GM12801 (cell line): ENCODE results near the gene AKR1D1.

ENCODE experiments used
- TF ChIP-seq, protein P1 (sequence below): IDR thresholded peaks from one replicate; pipeline ENCODE4 v1.5.1; 2011; ENCODE audit warnings: control low read depth; ENCODE audit not compliant: insufficient read length; ENCODE audit errors: extremely low read depth

Gene AKR1D1

GRCh38 chr7:138151731-138152577, 75.7 kb downstream of the AKR1D1 start:
- TF ChIP-seq, protein P1, sequence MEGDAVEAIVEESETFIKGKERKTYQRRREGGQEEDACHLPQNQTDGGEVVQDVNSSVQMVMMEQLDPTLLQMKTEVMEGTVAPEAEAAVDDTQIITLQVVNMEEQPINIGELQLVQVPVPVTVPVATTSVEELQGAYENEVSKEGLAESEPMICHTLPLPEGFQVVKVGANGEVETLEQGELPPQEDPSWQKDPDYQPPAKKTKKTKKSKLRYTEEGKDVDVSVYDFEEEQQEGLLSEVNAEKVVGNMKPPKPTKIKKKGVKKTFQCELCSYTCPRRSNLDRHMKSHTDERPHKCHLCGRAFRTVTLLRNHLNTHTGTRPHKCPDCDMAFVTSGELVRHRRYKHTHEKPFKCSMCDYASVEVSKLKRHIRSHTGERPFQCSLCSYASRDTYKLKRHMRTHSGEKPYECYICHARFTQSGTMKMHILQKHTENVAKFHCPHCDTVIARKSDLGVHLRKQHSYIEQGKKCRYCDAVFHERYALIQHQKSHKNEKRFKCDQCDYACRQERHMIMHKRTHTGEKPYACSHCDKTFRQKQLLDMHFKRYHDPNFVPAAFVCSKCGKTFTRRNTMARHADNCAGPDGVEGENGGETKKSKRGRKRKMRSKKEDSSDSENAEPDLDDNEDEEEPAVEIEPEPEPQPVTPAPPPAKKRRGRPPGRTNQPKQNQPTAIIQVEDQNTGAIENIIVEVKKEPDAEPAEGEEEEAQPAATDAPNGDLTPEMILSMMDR: no peak

- TF ChIP-seq, protein P1: no peak
Observed at GRCh38 chr7:138154661-138155060, 78.4 kb downstream of the AKR1D1 start.

GRCh38 chr7:138157702-138158101, 81.4 kb downstream of the AKR1D1 start:
- TF ChIP-seq, protein P1: no peak

- TF ChIP-seq, protein P1: no peak
Observed at GRCh38 chr7:138158739-138159528, 82.7 kb downstream of the AKR1D1 start.

- TF ChIP-seq, protein P1: no peak
Observed at GRCh38 chr7:138161600-138162081, 85.4 kb downstream of the AKR1D1 start.

DNA sequence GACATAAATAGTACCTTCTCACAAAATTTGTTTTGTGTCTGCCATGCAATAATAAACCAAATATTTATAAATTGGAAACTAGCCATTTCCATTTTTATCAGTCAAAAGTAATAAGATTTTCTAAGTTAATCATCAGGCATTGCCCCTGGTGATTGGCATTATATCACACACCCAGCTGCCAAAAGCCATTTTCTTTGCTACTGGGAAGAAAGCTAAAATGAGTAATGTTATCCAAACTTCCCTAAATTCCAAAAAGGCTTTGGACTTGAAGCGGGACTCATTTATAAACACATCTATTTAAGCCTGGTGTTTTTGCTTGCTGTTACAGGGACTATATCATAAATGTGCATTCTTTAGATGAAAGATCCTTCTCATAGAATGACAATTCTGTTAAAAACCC, 86.0 kb downstream of the AKR1D1 start:
- TF ChIP-seq, protein P1: no peak

GRCh38 chr7:138163800-138164199, 87.5 kb downstream of the AKR1D1 start:
- TF ChIP-seq, protein P1: no peak
